A673 (cell line): ENCODE measurements around the gene KIAA0319L.

ENCODE experiments used
- CTCF ChIP-seq: fragments of 300-800, 200-600 bp; sonication (generic); conservative IDR thresholded peaks from 2 replicates; pipeline ENCODE4 v1.5.1; 2017; ENCODE audit warnings: low read depth, mild to moderate bottlenecking, antibody characterized with exemption, low read length, moderate library complexity, mixed read lengths
- EZH2 ChIP-seq: fragments of 200-600 bp; sonication (generic); IDR thresholded peaks from 2 replicates; pipeline ENCODE4 v1.6.1; 2017; ENCODE audit warnings: borderline replicate concordance, low read depth, mild to moderate bottlenecking, mixed read lengths, antibody characterized with exemption, low read length; ENCODE audit not compliant: poor library complexity, severe bottlenecking

DNA sequence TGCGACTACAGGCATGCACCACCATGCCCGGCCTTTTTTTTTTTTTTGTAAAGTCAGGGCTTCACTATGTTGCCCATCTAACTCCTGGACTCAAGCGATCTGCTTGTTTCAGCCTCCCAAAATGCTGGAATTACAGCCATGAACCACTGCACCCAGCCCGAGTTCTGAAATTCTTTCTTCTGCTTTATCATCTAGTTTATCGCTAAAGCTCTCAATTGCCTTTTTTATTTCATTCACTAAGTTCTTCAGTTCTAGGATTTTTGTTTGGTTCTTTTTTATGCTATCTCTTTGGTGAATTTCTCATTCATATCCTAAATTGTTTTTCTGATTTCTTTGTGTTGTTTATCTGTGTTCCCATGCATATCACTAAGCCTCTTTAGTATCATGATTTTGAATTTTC, 27.0 kb downstream of the KIAA0319L start:
- TF ChIP-seq CTCF, result no peak
- TF ChIP-seq EZH2, result no peak
